H1 (cell line): Measurements from ENCODE around the gene FSTL4. TPM values are rescaled to one million over a fixed set of nuclear protein-coding genes. Genes with fewer than 3 reads are reported as not detected.

Experiments used
- CTCF ChIA-PET: fragments of 300-600 bp; sonication (Branson Sonifier 250); formaldehyde crosslinking; loops from one replicate; lab custom pipeline; 2021; ENCODE audit not compliant: partially characterized antibody; lab: Charles Lee
- POLR2A ChIA-PET: fragments of 300-600 bp; sonication (Branson Sonifier 250); formaldehyde crosslinking; loops from one replicate; lab custom pipeline; 2021; ENCODE audit warnings: inconsistent platforms; ENCODE audit not compliant: partially characterized antibody; lab: Charles Lee
- DNase-seq, 2 experiments: peaks; one replicate each; pipeline versions ENCODE4 v3.0.0 to v3.0.0-alpha.2; 2010 to 2022; ENCODE audit warnings: low spot score in 2 of 2, low read depth in 1 of 2, mixed read lengths in 1 of 2
- FAIRE-seq: peaks from 2 replicates; lab custom pipeline; 2011; peaks lifted over from hg19 to GRCh38; lab: Jason Lieb, UNC
- H2AFZ ChIP-seq: 2 replicates; pipeline ENCODE4 v1.8.1; 2012; ENCODE audit warnings: low read length, inconsistent platforms
- H2AK5ac ChIP-seq: 2 replicates; pipeline ENCODE4 v1.6.1; 2013; ENCODE audit warnings: low read depth, low read length
- H2BK120ac ChIP-seq: replicated peaks from 2 replicates; pipeline ENCODE3; 2013; ENCODE audit warnings: low read depth, low read length, inconsistent platforms
- H2BK12ac ChIP-seq: 2 replicates; pipeline ENCODE4 v1.6.1; 2013; ENCODE audit warnings: low read depth, low read length
- H2BK15ac ChIP-seq: 2 replicates; pipeline ENCODE4 v1.6.1; 2013; ENCODE audit warnings: low read length
- H2BK20ac ChIP-seq: 2 replicates; pipeline ENCODE4 v1.6.1; 2013; ENCODE audit warnings: low read length
- H2BK5ac ChIP-seq: 2 replicates; pipeline ENCODE4 v1.6.1; 2013; ENCODE audit warnings: low read depth, low read length
- H3K14ac ChIP-seq: 2 replicates; pipeline ENCODE4 v1.6.1; 2013; ENCODE audit warnings: inconsistent platforms; ENCODE audit not compliant: insufficient read length
- H3K18ac ChIP-seq: 2 replicates; pipeline ENCODE4 v1.6.1; 2013; ENCODE audit warnings: low read length; ENCODE audit errors: extremely low read depth
- H3K23ac ChIP-seq: 2 replicates; pipeline ENCODE4 v1.6.1; 2013; ENCODE audit warnings: inconsistent platforms; ENCODE audit not compliant: insufficient read length
- H3K23me2 ChIP-seq: 2 replicates; pipeline ENCODE4 v1.6.1; 2013; ENCODE audit warnings: low read depth, low read length
- H3K27ac ChIP-seq: 2 replicates; pipeline ENCODE4 v1.6.1; 2011; ENCODE audit warnings: low read depth, low read length, inconsistent platforms
- H3K27me3 ChIP-seq, 4 experiments: replicated peaks in 1 of 4; 1 replicate in 1 of 4; 2 replicates in 3 of 4; pipeline versions ENCODE4 v1.6.1 to v1.8.1; 2011 to 2013; ENCODE audit warnings: low read length in 3 of 4, mild to moderate bottlenecking in 3 of 4, inconsistent platforms in 2 of 4, mixed read lengths in 2 of 4, moderate library complexity in 1 of 4; ENCODE audit not compliant: control insufficient read depth in 3 of 4, insufficient read depth in 3 of 4; ENCODE audit errors: extremely low read depth in 1 of 4
- H3K36me3 ChIP-seq, 4 experiments: 2 replicates each; pipeline versions ENCODE4 v1.6.1 to v1.8.1; 2011 to 2013; ENCODE audit warnings: mild to moderate bottlenecking in 4 of 4, low read length in 3 of 4, moderate library complexity in 2 of 4, control low read depth in 1 of 4, inconsistent platforms in 1 of 4; ENCODE audit not compliant: insufficient read depth in 4 of 4, control insufficient read depth in 2 of 4
- H3K4ac ChIP-seq: replicated peaks from 2 replicates; pipeline ENCODE3; 2013; ENCODE audit warnings: low read length, low read depth, mixed read lengths, inconsistent platforms; ENCODE audit not compliant: insufficient read length
- H3K4me1 ChIP-seq, 4 experiments: replicated peaks in 1 of 4; 1 replicate in 1 of 4; 2 replicates in 3 of 4; pipeline versions ENCODE4 v1.6.1 to v1.8.1; 2011 to 2013; ENCODE audit warnings: low read length in 3 of 4, inconsistent platforms in 2 of 4, mixed read lengths in 1 of 4; ENCODE audit not compliant: insufficient read depth in 4 of 4, control insufficient read depth in 3 of 4
- H3K4me2 ChIP-seq, 2 experiments: 2 replicates each; pipeline versions ENCODE4 v1.6.1 to v1.8.1; 2011 to 2013; ENCODE audit warnings: low read depth in 2 of 2, low read length in 2 of 2, control low read depth in 1 of 2, inconsistent platforms in 1 of 2, mild to moderate bottlenecking in 1 of 2; ENCODE audit not compliant: insufficient read depth in 1 of 2
- H3K4me3 ChIP-seq, 4 experiments: fragments of 200-600, 300-600 bp in 1 of 4; sonication (generic), shearing (Covaris generic), sonication (Bioruptor Twin) in 1 of 4; 2 replicates each; pipeline versions ENCODE4 v1.5.1 to v1.8.1; 2011 to 2016; ENCODE audit warnings: low read length in 4 of 4, low read depth in 3 of 4, control low read depth in 2 of 4, inconsistent platforms in 2 of 4, mild to moderate bottlenecking in 2 of 4, mixed read lengths in 1 of 4, moderate library complexity in 1 of 4; ENCODE audit not compliant: insufficient read depth in 2 of 4; ENCODE audit errors: extremely low read depth in 1 of 4
- H3K56ac ChIP-seq: replicated peaks from 2 replicates; pipeline ENCODE3; 2013; ENCODE audit warnings: low read depth, mild to moderate bottlenecking, mixed read lengths, low read length, inconsistent platforms; ENCODE audit not compliant: insufficient read length
- H3K79me1 ChIP-seq: 2 replicates; pipeline ENCODE4 v1.6.1; 2013; ENCODE audit warnings: low read depth, low read length, control low read depth
- H3K79me2 ChIP-seq, 2 experiments: 2 replicates each; pipeline versions ENCODE4 v1.6.1 to v1.8.1; 2012 to 2013; ENCODE audit warnings: low read length in 2 of 2, mild to moderate bottlenecking in 2 of 2, inconsistent platforms in 1 of 2; ENCODE audit not compliant: insufficient read depth in 2 of 2, control insufficient read depth in 1 of 2
- H3K9ac ChIP-seq, 4 experiments: replicated peaks in 1 of 4; 1 replicate in 1 of 4; 2 replicates in 3 of 4; pipeline versions ENCODE4 v1.6.1 to v1.8.1; 2011 to 2013; ENCODE audit warnings: low read depth in 3 of 4, low read length in 3 of 4, control low read depth in 2 of 4, mild to moderate bottlenecking in 2 of 4, moderate library complexity in 2 of 4, inconsistent platforms in 1 of 4; ENCODE audit errors: extremely low read depth in 1 of 4
- H3K9me3 ChIP-seq, 2 experiments: 2 replicates each; pipeline versions ENCODE4 v1.6.1 to v1.8.1; 2012 to 2013; ENCODE audit warnings: mild to moderate bottlenecking in 2 of 2, moderate library complexity in 2 of 2, control low read depth in 1 of 2, inconsistent platforms in 1 of 2, low read depth in 1 of 2, low read length in 1 of 2, mixed read lengths in 1 of 2; ENCODE audit not compliant: insufficient read depth in 2 of 2
- H4K20me1 ChIP-seq, 2 experiments: replicated peaks in 1 of 2; 2 replicates each; pipeline versions ENCODE3 to v1.8.1; 2011 to 2013; ENCODE audit warnings: inconsistent platforms in 2 of 2, low read length in 2 of 2, mild to moderate bottlenecking in 1 of 2; ENCODE audit not compliant: insufficient read depth in 2 of 2, control insufficient read depth in 1 of 2
- H4K5ac ChIP-seq: 2 replicates; pipeline ENCODE4 v1.6.1; 2013; ENCODE audit warnings: low read length, low read depth, mixed read lengths, inconsistent platforms; ENCODE audit not compliant: insufficient read length
- H4K8ac ChIP-seq: 2 replicates; pipeline ENCODE4 v1.8.0; 2013; ENCODE audit warnings: mild to moderate bottlenecking, moderate library complexity, low read length, inconsistent platforms; ENCODE audit not compliant: insufficient read depth; ENCODE audit errors: extremely low read depth
- H4K91ac ChIP-seq: replicated peaks from 2 replicates; pipeline ENCODE3; 2013; ENCODE audit warnings: low read length, mixed read lengths, inconsistent platforms; ENCODE audit not compliant: insufficient read length
- CHD1 ChIP-seq: IDR thresholded peaks from 2 replicates; pipeline ENCODE4 v1.6.1; 2012; ENCODE audit warnings: low read depth, low read length, improper control_type of control experiment
- GTF2F1 ChIP-seq: IDR thresholded peaks from 2 replicates; pipeline ENCODE4 v1.6.1; 2012; ENCODE audit warnings: low read depth, low read length, improper control_type of control experiment, borderline replicate concordance
- KDM1A ChIP-seq: fragments of 200-600, 300-600 bp; sonication (generic); IDR thresholded peaks from 2 replicates; pipeline ENCODE4 v1.7.1; 2016; ENCODE audit warnings: mild to moderate bottlenecking, low read length, borderline replicate concordance
- MAFK ChIP-seq: IDR thresholded peaks from 2 replicates; pipeline ENCODE4 v1.6.1; 2012; ENCODE audit warnings: low read depth, mild to moderate bottlenecking, improper control_type of control experiment, low read length
- NRF1 ChIP-seq: IDR thresholded peaks from 2 replicates; pipeline ENCODE4 v1.6.1; 2011; ENCODE audit warnings: mild to moderate bottlenecking, low read depth, low read length, improper control_type of control experiment
- RBBP5 ChIP-seq: IDR thresholded peaks from 2 replicates; pipeline ENCODE4 v1.7.1; 2012; ENCODE audit warnings: low read depth, mild to moderate bottlenecking, inconsistent platforms, low read length, moderate library complexity, borderline replicate concordance
- RNF2 ChIP-seq: fragments of 200-900, 300-1000 bp; sonication (generic); IDR thresholded peaks from 2 replicates; pipeline ENCODE4 v1.7.1; 2016; ENCODE audit warnings: borderline replicate concordance, low read depth, mild to moderate bottlenecking, antibody characterized with exemption, low read length; ENCODE audit not compliant: poor library complexity, severe bottlenecking; ENCODE audit errors: missing control alignments
- SIRT6 ChIP-seq: IDR thresholded peaks from one replicate; pipeline ENCODE4 v1.7.1; 2012; ENCODE audit warnings: low read length, inconsistent platforms
- SIX5 ChIP-seq: IDR thresholded peaks from 2 replicates; pipeline ENCODE4 v1.6.1; 2011; ENCODE audit warnings: mild to moderate bottlenecking, low read depth, low read length
- WGBS, 2 experiments: shearing (Covaris generic) in 1 of 2; methylation state at CpG; one replicate each; pipeline versions ENCODE4 v1.1.6 to v1.1.7; 2013 to 2015; ENCODE audit warnings: low lambda C conversion rate in 2 of 2, mixed read lengths in 2 of 2, inconsistent platforms in 1 of 2, low coverage in 1 of 2, missing lambda C conversion rate in 1 of 2; ENCODE audit not compliant: insufficient replicate concordance in 2 of 2, insufficient coverage in 1 of 2, insufficient read length in 1 of 2; ENCODE audit errors: extremely low coverage in 1 of 2, missing lambda C conversion rate in 1 of 2; 5-methylcytosine and 5-hydroxymethylcytosine counted together
- polyA plus RNA-seq, 7 experiments: library from polyadenylated mRNA; depleted of rRNA in 3 of 7; stranded (reverse) in 5 of 7; unstranded in 2 of 7; fragments of >200 nt in 5 of 7; fragments of 200-250 nt in 2 of 7; gene quantifications; 1 replicate in 5 of 7; 2 replicates in 1 of 7; 4 replicates in 1 of 7; pipeline versions ENCODE4 v1.2.1 to v1.2.3, GENCODE V29; 2011 to 2013; ENCODE audit warnings: missing spikeins in 2 of 7, mixed read lengths in 2 of 7
- total RNA-seq: library from RNA; stranded (reverse); fragmentation: NEBNext Ultra II Directional; extraction: Animal tissue kit (Norgen Biotek cat#: 25700); gene quantifications from 2 replicates; pipeline ENCODE4 v1.2.1, GENCODE V29; 2021
- TF ChIP-seq, protein P1 (sequence below): IDR thresholded peaks from 2 replicates; pipeline ENCODE4 v1.6.1; 2012; ENCODE audit warnings: inconsistent platforms

Gene FSTL4
- total and polyA plus RNA-seq, 2 of the 8 experiments (the other 6 are each of a cell fraction or from before 2014, with no cell fraction given), result 3.1 to 4.1 TPM

- no peaks in the 10 kb centered on the region for H3K9me3 ChIP-seq
- no peak overlapping the region for H2AFZ ChIP-seq
- H2BK20ac ChIP-seq, result no peak overlapping the region
- DNase-seq (no peak), FAIRE-seq (no peak)
- no peak overlapping the region for H2BK12ac ChIP-seq
- H3K27ac ChIP-seq, result no peak overlapping the region
- H4K91ac ChIP-seq, result no peak overlapping the region
- H3K9ac ChIP-seq, result no peak overlapping the region
- H2BK120ac ChIP-seq, result no peak overlapping the region
- H3K4me3 ChIP-seq, result no peak overlapping the region
- H4K8ac ChIP-seq, result no peak overlapping the region
- peaks cover 0 to 2% (median 0%) of the 10 kb centered on the region in 4 experiments; a peak in 1 of 7 replicates for H3K27me3 ChIP-seq
- H2AK5ac ChIP-seq, result no peak overlapping the region
- peaks cover 0 to 17% (median 12%) of the 10 kb centered on the region in 4 experiments; a peak in 6 of 7 replicates for H3K4me1 ChIP-seq
- no peaks in the 10 kb centered on the region for H4K20me1 ChIP-seq
- H3K4me2 ChIP-seq, result no peak overlapping the region
- ChIA-PET CTCF (no interaction called here), POLR2A (no interaction called here)
- H3K36me3 ChIP-seq, result no peaks in the 10 kb centered on the region
- no peak overlapping the region for H3K23ac ChIP-seq
- no peak overlapping the region for H3K4ac ChIP-seq
- H2BK5ac ChIP-seq, result no peak overlapping the region
- no peaks in the 10 kb centered on the region for H3K79me2 ChIP-seq
- H3K23me2 ChIP-seq, result no peaks in the 10 kb centered on the region
- H4K5ac ChIP-seq, result no peak overlapping the region
- 97% methylated on average over 9 of the region's 9 CpGs; no CpG with 5 or more reads in 1 of the 2 experiments for WGBS, 2 experiments
- H3K14ac ChIP-seq, result no peak overlapping the region
- no peak overlapping the region for H3K56ac ChIP-seq
- no peaks in the 10 kb centered on the region for H3K79me1 ChIP-seq
- H2BK15ac ChIP-seq, result no peak overlapping the region
- no peak overlapping the region for H3K18ac ChIP-seq
- no peak for TF ChIP-seq SIRT6
- TF ChIP-seq MAFK, result no peak
- TF ChIP-seq CHD1, result no peak
- no peak for TF ChIP-seq KDM1A
- TF ChIP-seq, protein P1, sequence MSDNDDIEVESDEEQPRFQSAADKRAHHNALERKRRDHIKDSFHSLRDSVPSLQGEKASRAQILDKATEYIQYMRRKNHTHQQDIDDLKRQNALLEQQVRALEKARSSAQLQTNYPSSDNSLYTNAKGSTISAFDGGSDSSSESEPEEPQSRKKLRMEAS, result no peak
- TF ChIP-seq GTF2F1, result no peak
- no peak for TF ChIP-seq SIX5
- TF ChIP-seq NRF1, result no peak
- no peak for TF ChIP-seq RNF2
- no peak for TF ChIP-seq RBBP5
Measured at GRCh38 chr5:133387621-133388020, 224.7 kb downstream of the FSTL4 start.
